ENCODE results near the gene TMEM255B. TPM values are rescaled to one million over a fixed set of nuclear protein-coding genes. Genes with fewer than 3 reads are reported as not detected.
"Not testable (repeated sequence)": the region's sequence is repeated elsewhere in the genome, so short reads cannot be mapped to it uniquely, and the experiment has no call there.

Gene TMEM255B
- total RNA-seq, 1 experiment from 2014 or later, result 0.26 TPM

- DNase-seq (ENCODE audit: low read depth), result no peak
Observed at GRCh38 chr13:113815151-113816058, 56.4 kb downstream of the TMEM255B start.

GRCh38 chr13:113816254-113816929 lies 57.4 kb downstream of the TMEM255B start:
- DNase-seq (ENCODE audit: low read depth), result no peak

GRCh38 chr13:113816946-113817859 lies 58.2 kb downstream of the TMEM255B start:
- DNase-seq (ENCODE audit: low read depth), result peak; percentile 66

GRCh38 chr13:113817860-113818691 lies 59.0 kb downstream of the TMEM255B start:
- DNase-seq (ENCODE audit: low read depth), result no peak

GRCh38 chr13:113818700-113819295 lies 59.8 kb downstream of the TMEM255B start:
- no peak for DNase-seq (ENCODE audit: low read depth)

GRCh38 chr13:113819341-113819730 lies 60.3 kb downstream of the TMEM255B start:
- DNase-seq (ENCODE audit: low read depth), result no peak

GRCh38 chr13:113819731-113820715 lies 61.0 kb downstream of the TMEM255B start:
- no peak for DNase-seq (ENCODE audit: low read depth)

- peak; percentile 98 for DNase-seq (ENCODE audit: low read depth)
Observed at GRCh38 chr13:113820813-113821651, 62.0 kb downstream of the TMEM255B start.

- DNase-seq (ENCODE audit: low read depth), result no peak
Observed at GRCh38 chr13:113821847-113822246, 62.8 kb downstream of the TMEM255B start.

- DNase-seq (ENCODE audit: low read depth), result no peak
Observed at GRCh38 chr13:113822266-113822665, 63.2 kb downstream of the TMEM255B start.

GRCh38 chr13:113822956-113823744 lies 64.1 kb downstream of the TMEM255B start:
- DNase-seq (ENCODE audit: low read depth), result no peak

GRCh38 chr13:113823771-113824170 lies 64.7 kb downstream of the TMEM255B start:
- no peak for DNase-seq (ENCODE audit: low read depth)

- DNase-seq (ENCODE audit: low read depth), result no peak
Observed at GRCh38 chr13:113825841-113826240, 66.8 kb downstream of the TMEM255B start.

GRCh38 chr13:113826446-113826845 lies 67.4 kb downstream of the TMEM255B start:
- not testable (repeated sequence) for DNase-seq (ENCODE audit: low read depth)

- DNase-seq (ENCODE audit: low read depth), result no peak
Observed at GRCh38 chr13:113827021-113827420, 68.0 kb downstream of the TMEM255B start.

- DNase-seq (ENCODE audit: low read depth), result no peak
Observed at GRCh38 chr13:113828282-113828825, 69.3 kb downstream of the TMEM255B start.
